ENCODE measurements around the gene BMPR1A.

BMPR1A gene

DNA sequence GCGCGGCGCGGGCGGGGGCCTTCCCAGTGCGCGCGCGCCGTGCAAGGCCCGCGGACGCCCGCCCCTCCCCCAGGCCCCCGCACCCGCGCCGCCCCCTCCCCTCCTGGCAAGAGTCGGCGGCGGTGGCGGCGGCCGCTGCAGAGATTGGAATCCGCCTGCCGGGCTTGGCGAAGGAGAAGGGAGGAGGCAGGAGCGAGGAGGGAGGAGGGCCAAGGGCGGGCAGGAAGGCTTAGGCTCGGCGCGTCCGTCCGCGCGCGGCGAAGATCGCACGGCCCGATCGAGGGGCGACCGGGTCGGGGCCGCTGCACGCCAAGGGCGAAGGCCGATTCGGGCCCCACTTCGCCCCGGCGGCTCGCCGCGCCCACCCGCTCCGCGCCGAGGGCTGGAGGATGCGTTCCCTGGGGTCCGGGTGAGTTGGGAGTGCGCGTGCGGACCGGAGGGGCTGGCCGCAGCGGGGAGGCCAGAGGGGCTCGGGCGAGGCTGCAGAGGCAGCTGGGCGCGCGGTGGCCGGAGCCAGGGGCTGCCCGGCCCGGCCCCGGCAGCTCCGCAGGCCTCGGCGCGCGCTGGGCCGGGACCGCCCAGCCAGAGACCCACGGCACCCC lies at the start of gene BMPR1A:
TSS of gene BMPR1A (plus strand) at position 109 of the 602 bp plus-strand sequence. CDS start 119,400 bp downstream, outside the sequence.
- no peak for DNase-seq

DNA sequence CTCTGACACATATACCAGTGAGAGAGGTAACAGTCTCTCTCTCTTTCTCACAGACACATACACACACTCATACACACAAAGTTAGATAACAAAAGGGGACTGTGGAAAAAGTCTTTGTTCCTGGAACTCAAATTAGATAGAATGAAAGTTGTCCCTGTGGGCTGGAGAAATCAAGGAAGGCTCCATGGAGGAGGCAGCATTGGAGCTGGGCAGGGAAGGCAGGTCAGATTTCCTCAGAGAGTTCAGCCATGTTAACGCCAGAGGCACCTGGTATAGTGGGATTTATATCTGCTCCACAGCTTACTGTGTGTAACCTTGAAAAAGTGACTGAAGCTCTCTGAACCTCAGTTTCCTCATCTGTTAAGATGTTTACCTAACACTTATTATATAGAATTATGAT lies 49.4 kb upstream of the BMPR1A start:
- no peak for DNase-seq

GRCh38 chr10:86707505-86707904 lies 48.9 kb upstream of the BMPR1A start:
- DNase-seq, result no peak

GRCh38 chr10:86708068-86708782 lies 48.2 kb upstream of the BMPR1A start:
- no peak for DNase-seq

DNA sequence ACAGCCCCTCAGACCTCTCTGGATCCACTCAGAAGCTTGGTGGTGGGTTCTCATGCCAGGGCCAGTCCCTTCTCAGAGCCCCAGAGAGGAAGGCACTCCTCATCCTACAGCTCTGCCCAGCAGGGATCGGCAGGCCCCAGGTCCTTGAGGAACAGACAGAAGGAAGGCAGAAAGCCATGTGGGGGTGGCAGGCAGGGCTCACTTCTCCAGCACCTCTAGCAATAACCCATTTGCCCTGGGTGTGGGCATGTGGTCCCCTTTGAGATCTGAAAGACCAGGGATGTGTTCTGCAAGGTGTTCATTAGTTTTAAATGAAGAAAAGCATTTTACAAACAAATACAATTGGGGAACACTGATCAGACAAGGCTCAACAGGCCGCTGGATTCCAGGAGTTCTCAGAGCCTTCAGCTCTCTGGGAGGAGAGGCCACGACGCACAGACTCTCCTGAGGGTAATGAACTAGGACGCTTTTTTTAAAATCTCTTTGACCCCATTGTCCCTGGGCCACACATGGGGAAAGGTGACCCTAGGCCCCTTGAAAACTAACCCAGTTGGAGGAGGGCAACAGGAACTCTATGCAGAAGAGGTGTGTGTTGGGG lies 47.5 kb upstream of the BMPR1A start:
- no peak for DNase-seq

DNA sequence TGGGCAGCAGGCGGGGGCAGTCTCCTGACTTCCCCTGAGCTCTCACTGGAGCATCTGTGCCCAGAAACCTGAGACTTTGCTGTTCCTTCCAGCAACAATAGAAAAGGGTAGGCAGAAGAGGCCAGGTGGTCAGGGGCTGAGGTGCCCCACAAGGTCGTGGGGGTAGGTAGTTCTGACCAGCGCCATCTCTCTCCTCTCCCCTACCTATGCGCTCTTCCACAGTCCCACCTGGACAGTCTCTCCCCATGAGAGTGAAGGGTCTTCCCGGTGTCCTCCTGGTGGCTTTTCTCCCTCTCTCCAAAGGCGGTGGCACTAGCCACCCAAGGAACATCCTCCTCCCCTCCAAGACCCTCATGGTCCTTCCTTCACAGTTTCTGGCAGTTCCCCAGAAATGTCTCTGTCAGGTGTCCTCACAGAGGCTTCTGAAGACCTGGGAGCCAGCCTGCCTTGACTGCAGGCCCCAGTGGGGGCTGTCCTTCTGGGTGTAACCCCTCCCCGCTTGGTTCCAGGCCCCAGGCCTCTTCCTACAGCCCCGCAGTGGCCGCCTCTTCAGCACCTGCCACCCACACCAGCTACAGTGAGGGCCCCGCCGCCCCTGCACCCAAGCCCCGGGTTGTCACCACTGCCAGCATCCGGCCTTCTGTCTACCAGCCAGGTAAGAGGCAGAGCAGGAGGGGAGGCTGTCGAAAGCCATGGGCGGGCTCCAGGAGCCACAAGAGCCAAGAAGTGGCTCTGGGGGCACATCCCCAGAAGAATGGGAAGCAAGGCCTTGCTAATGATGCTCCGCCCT lies 46.8 kb upstream of the BMPR1A start:
- no peak for DNase-seq

DNA sequence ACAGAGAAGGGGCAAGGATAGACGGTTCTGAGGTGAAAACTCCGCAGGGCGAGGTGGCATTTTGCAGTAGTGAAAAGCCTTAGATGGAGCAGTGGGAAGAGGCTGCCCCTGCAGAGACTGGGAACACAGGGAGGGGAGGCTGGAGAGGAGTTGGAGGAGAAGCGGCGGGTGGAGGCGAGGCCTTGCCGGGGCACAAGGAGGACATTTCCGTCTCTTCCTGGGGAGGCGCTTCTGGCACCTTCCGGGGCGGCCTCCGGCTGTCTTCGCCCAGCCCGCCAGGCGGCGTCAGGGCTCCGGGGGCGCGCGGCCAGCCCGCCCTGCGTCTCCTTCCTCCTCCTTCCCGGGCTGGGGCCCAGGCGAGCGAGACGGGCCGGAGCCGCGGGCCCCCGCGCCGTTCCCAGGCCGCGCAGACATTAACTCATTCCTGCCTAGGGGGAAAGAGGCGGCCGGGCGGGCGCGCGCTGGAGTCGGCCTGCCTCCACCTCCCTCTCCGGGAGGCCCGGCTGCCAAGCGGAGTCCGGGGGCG lies 45.4 kb upstream of the BMPR1A start:
- DNase-seq, result peak; percentile 65 to 86 (median 74)

DNA sequence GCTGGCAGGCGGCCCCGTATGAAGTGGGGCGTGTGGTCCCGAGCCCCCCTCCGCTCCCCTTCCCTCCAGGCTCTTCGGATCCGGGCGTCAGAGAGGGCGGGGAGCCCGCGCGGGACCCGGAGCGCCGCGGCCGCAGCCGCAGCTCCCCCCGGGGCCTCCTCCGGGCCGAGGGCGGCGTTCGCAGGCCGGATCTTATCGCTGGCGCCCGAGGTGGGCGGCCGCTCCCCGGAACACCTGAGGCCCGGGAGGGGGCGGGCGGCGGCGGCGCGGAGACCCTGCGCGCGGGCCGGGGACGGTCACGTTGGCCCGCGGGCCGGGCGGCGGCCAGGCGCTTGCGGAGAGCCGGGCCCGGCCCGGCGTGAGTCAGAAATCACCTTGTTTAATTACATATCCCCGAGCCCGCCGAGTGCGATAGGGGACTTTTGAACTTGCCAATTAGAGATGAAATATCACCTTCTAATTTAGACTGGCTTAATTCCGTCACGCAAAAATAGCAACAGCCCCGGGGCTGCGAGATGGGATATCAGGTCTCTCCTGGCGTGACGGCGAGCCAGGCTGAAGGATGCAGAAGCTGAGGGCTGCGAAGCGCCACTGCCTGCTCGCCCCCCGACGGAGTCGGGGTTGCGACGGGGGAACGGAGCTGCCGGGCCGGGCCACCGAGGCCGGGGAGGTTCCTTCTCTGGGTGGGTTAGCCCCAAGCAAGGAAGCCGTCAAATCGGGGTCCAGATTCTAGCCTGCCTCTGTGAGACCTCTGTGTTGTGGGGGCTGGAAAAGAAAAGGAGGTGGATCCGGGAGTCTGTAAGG lies 44.7 kb upstream of the BMPR1A start:
- DNase-seq, result peak; percentile 14 to 81 (median 56)

- no peak for DNase-seq
These were observed 44.1 kb upstream of the BMPR1A start for GRCh38 chr10:86712317-86712707.

DNA sequence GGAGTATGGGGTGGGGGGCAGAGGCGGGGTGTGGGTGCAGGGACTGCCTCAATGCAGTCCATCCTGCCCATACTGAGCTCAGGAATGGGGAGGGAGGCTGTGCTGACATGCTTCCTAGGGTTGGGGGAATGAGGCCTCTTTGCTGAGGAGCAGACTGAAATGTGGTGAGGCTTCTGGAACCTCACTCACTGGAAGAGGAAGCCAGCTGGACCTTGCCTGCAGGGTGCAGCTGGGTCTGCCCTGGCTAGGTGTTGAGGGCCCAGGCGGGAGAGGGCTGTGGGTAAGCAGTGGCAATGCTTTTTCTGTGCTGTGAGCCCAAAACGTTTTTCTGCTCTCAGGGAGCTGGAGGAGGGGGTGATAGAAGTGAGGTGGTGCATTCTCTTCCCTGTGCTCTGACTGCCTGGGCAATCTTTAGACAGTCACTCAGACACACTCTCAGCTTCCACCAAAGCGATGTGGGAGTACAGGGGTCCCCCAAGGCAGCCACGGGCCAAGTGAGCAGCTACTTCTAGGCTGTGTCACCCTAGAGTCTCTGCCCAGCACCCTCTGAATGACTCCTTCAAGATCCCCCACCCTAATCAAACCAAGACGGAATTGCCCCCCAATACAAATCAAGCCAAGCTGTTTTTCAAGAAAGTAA lies 41.1 kb upstream of the BMPR1A start:
- no peak for DNase-seq

DNA sequence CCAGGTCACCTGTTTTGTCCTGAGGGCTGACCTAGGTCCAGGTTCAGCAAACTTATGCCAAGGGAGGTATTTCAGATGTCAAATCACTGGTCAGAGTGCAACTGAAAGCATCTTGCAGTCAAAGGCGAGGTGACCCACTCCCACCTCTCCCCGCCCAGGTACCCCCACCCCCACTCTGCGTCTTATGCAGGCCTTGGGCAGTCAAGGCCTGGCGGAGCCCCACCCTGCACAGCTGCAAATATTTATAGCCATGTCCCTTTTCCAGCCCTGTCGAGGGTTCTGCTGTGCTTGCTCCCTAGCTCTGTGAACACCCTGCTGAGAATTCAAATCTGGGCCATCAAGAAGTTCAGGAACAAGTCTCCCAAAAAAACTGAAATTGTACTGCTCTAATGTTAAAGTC lies 40.6 kb upstream of the BMPR1A start:
- no peak for DNase-seq

DNA sequence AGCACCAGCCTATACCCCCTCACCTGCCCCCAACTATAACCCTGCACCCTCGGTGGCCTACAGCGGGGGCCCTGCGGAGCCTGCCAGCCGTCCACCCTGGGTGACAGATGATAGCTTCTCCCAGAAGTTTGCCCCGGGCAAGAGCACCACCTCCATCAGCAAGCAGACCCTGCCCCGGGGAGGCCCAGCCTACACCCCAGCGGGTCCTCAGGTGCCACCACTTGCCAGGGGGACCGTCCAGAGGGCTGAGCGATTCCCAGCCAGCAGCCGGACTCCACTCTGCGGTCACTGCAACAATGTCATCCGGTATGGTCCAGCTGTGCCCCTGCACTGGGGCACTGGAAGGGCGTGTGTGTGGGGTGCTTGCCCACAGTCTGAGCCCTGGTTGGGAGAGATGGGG lies 40.0 kb upstream of the BMPR1A start:
- no peak for DNase-seq

GRCh38 chr10:86718556-86718955 lies 37.9 kb upstream of the BMPR1A start:
- DNase-seq, result no peak

DNA sequence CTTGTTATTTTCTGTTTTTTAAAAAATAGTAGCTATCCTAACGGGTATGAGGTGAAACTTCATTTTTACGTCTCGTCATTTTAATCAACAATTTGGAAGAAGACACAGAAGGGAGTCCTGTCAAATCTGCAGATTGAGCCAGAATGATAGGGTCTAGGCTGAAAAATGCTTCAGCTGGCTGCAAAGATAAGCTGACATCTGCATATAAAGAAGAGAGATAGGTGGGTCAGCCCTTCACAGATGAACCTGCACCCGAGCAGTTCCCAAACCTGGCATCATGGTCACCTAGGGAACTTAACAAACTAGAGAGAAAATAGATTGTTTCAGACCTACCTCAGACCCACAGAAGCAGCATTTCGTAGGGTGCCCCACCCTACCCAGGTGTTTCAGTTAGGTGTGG lies 35.2 kb upstream of the BMPR1A start:
- DNase-seq, result no peak

DNA sequence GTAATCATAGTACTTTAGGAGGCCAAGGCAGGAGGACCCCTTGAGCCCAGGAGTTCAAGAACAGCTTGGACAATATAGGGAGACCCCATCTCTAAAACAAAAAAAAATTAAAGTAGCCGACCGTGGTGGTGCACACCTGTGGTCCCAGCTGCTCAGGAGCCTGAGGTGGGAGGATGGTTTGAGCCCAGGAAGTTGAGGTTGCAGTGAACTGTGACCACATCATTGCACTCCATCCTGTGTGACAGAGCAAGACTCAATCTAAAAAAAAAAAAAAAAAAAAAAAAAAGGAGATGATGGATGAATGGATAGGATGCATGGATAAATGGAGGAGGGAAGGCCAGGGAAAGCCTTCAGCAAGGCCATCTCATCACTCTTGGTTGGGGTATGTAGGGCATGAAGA lies 33.4 kb upstream of the BMPR1A start:
- DNase-seq, result no peak

GRCh38 chr10:86724445-86724844 lies 32.0 kb upstream of the BMPR1A start:
- DNase-seq, result no peak

DNA sequence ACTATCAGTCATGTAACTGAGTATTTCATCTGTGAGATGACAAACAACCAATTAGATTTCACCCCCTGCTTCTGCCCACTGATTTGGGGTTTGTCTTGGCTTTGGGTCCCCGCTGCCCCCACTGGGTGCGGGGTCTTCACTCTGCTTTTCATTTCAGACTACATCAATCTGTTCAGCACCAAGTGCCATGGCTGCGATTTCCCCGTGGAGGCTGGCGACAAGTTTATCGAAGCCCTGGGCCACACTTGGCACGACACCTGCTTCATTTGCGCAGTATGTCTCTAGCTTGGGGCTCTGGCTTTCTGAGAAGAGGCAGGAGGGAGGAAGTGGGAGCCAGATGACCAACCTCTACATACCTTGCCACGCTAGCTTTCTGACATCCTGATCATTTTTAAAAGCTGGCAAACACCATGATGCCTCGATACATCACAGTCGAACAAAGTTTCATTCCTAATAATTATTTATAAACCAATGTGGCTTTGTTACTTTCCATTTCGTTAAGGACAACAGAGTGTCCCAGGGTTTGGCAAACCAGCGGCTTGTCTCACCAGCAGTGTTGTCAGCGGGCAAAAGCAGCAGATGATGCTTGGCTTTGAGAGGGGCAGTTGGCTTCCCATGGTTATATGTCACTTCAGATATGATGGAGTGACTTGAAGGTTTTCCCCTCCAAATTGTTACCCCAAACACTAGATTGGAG lies 30.3 kb upstream of the BMPR1A start:
- DNase-seq, result no peak

DNA sequence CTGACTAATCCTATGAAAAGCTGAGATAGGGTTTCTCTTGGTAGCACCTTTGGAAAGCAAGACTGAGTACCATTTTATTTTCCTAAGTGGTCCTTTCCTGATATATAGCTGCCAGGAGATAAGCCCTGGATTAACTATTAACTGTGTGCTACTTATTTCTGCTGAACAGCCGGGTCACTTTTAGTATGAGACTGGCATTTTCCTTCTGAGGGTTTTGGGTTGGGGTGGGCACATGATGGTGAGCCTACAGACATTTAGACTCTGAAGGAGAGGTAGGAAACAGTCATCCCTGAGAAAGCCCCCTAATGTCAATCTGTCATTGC lies 29.8 kb upstream of the BMPR1A start:
- DNase-seq, result no peak

DNA sequence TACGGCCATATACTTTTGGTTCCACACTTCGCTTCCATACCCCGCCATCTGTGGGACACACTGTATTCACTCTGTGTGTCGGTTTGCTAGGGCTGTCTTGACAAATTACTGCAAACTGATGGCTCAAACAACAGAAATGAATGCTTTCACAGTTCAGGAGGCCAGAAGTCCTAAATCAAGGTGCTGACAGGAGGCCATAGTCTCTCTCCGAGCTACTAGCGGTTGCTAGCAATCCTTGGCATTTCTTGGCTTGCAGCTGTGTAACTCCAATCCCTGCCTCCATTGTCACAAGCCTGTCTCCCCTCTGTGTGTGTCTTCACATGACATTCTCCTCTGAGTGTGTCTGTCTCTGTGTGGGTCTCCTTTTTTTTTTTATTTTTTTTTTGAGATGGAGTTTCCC lies 28.9 kb upstream of the BMPR1A start:
- no peak for DNase-seq

- DNase-seq, result no peak
These were observed 28.4 kb upstream of the BMPR1A start for GRCh38 chr10:86728056-86728455.

DNA sequence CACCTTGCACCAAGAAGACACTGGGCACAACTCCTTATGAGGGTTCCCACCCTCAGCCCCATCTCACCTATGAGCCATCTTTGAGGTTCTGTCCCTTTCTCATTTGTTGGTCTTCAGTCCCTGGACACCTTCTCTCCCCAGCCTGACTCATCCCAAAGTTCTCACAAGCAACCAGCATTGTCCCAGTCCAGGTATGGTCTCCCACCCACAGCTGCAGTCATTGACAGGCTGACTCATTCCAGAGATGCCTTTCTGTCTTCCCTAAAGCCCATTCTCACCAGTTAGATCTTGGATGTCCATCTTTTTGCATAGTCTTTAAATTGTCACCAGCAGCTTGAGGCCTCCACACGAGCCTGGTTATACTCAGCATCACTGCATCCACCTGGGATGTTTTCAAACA lies 26.7 kb upstream of the BMPR1A start:
- DNase-seq, result no peak

- no peak for DNase-seq
These were observed 26.2 kb upstream of the BMPR1A start for GRCh38 chr10:86730227-86730626.

Data from stimulated activated naive CD4-positive, alpha-beta T cell (primary cell).